ENCODE data around the gene PUS3. TPM values are rescaled to one million over a fixed set of nuclear protein-coding genes. Genes with fewer than 3 reads are reported as not detected.

PUS3 gene
- total RNA-seq, 1 experiment from 2014 or later = 18.6 TPM

- no peak for TF ChIP-seq ARID4B (CRISPR knock-in tag; IDR thresholded peaks at IDR 0.05; ENCODE audit: borderline replicate concordance)
These were observed 32.7 kb upstream of the PUS3 start (continued) for GRCh38 chr11:125935618-125936199.

GRCh38 chr11:125935056-125935455, 32.0 kb upstream of the PUS3 start:
- H3K4me3 Mint-ChIP-seq = no peak overlapping the region
- no peak overlapping the region for H3K27ac Mint-ChIP-seq
- TF ChIP-seq MAX (CRISPR knock-in tag; IDR thresholded peaks at IDR 0.05) (no peak), MXD4 (CRISPR knock-in tag; IDR thresholded peaks at IDR 0.05; ENCODE audit: borderline replicate concordance) (no peak), ZNF416 (CRISPR knock-in tag; IDR thresholded peaks at IDR 0.05) (no peak), GRHL2 (CRISPR knock-in tag; IDR thresholded peaks at IDR 0.05; ENCODE audit: insufficient replicate concordance, severe bottlenecking) (no peak), USF1 (CRISPR knock-in tag; IDR thresholded peaks at IDR 0.05) (no peak), STAT6 (CRISPR knock-in tag; conservative IDR thresholded peaks at IDR 0.05; ENCODE audit: low read depth) (no peak), CDX4 (CRISPR knock-in tag; IDR thresholded peaks at IDR 0.05; ENCODE audit: borderline replicate concordance) (no peak), ZNF423 (CRISPR knock-in tag; IDR thresholded peaks at IDR 0.05) (no peak), PREB (CRISPR knock-in tag; IDR thresholded peaks at IDR 0.05; ENCODE audit: borderline replicate concordance) (no peak), PRRX2 (CRISPR knock-in tag; IDR thresholded peaks at IDR 0.05) (no peak), PRDM15 (CRISPR knock-in tag; IDR thresholded peaks at IDR 0.05) (no peak), NR3C1 (CRISPR knock-in tag; conservative IDR thresholded peaks at IDR 0.05; ENCODE audit: low read depth) (no peak), ERG (CRISPR knock-in tag; IDR thresholded peaks at IDR 0.05) (no peak), NFYB (CRISPR knock-in tag; conservative IDR thresholded peaks at IDR 0.05; ENCODE audit: low read depth) (no peak)

More at GRCh38 chr11:125935056-125935455, 32.0 kb upstream of the PUS3 start:
- Mint-ChIP-seq H3K36me3 (no peaks in the 10 kb centered on the region), H3K27me3 (ENCODE audit: low read depth) (no peaks in the 10 kb centered on the region), H3K4me1 (peaks cover 30% of the 10 kb centered on the region), H3K9me3 (no peaks in the 10 kb centered on the region)
- DNase-seq (ENCODE audit: low spot score) = no peak
- POLR2A ChIA-PET = no interaction called here
- CTCF ChIA-PET = interaction anchor here (0.9 to 1.2 kb wide), 2 partner anchors 12 to 127 kb away, joined by 3 to 4 read pairs; no protein-coding TSS in a partner anchor
- ATAC-seq = no peak
